K562 (cell line): ENCODE measurements around the gene NRXN3. TPM values are rescaled to one million over a fixed set of nuclear protein-coding genes. Genes with fewer than 3 reads are reported as not detected.

Experiments
- LCOR ChIP-seq: sonication (generic); formaldehyde crosslinking; IDR thresholded peaks from 2 replicates; pipeline ENCODE4 v1.8.0; 2022; ENCODE audit warnings: mild to moderate bottlenecking, missing genetic modification reagents
- REST ChIP-seq, 2 experiments: fragments of 450-650 bp; formaldehyde crosslinking in 1 of 2; IDR thresholded peaks; 2 replicates each; pipeline versions ENCODE4 v1.4.0 to v1.6.1; 2014 to 2020; ENCODE audit warnings: mild to moderate bottlenecking in 2 of 2, borderline replicate concordance in 1 of 2, low read depth in 1 of 2
- ZNF212 ChIP-seq: fragments of 450-650 bp; formaldehyde crosslinking; IDR thresholded peaks from 2 replicates; pipeline ENCODE4 v1.4.0; 2020; ENCODE audit warnings: mild to moderate bottlenecking
- polyA plus RNA-seq, 8 experiments: library from polyadenylated mRNA; depleted of rRNA in 4 of 8; stranded (reverse) in 5 of 8; unstranded in 3 of 8; fragments of >200 nt; fragmentation: Nextera tagmentation in 2 of 8; fragmentation: Illumina TruSeq in 1 of 8; extraction: Ambion mirVana in 2 of 8; extraction: Trizol in 1 of 8; gene quantifications; 2 replicates each; pipeline versions ENCODE4 v1.2.1 to v1.2.3, GENCODE V29; 2011 to 2014; ENCODE audit warnings: inconsistent platforms in 1 of 8, missing spikeins in 1 of 8
- total RNA-seq, 7 experiments: library from RNA; depleted of rRNA in 6 of 7; stranded (reverse); fragments of >200 nt in 6 of 7; fragmentation: Illumina TruSeq in 2 of 7; extraction: Trizol in 2 of 7; gene quantifications; 2 replicates each; pipeline versions ENCODE4 v1.2.1 to v1.2.3, GENCODE V29; 2011 to 2021; ENCODE audit warnings: low replicate concordance in 1 of 7

The NRXN3 gene
- total and polyA plus RNA-seq, 9 of the 15 experiments (the other 6 are each of a cell fraction or from before 2014, with no cell fraction given) = 0.09 TPM; not detected in 8

- TF ChIP-seq REST (IDR thresholded peaks at IDR 0.05; ENCODE audit: borderline replicate concordance) (peak; percentile 91), REST (CRISPR knock-in tag; IDR thresholded peaks at IDR 0.05; ENCODE audit: low read depth) (peak; percentile 85; the same call in 1 of the 2 replicates), LCOR (no peak), ZNF212 (no peak)
Measured at GRCh38 chr14:78446807-78447206, 276.6 kb downstream of the NRXN3 start (continued).
